Measurements from ENCODE around the gene HOXA13.

DNA sequence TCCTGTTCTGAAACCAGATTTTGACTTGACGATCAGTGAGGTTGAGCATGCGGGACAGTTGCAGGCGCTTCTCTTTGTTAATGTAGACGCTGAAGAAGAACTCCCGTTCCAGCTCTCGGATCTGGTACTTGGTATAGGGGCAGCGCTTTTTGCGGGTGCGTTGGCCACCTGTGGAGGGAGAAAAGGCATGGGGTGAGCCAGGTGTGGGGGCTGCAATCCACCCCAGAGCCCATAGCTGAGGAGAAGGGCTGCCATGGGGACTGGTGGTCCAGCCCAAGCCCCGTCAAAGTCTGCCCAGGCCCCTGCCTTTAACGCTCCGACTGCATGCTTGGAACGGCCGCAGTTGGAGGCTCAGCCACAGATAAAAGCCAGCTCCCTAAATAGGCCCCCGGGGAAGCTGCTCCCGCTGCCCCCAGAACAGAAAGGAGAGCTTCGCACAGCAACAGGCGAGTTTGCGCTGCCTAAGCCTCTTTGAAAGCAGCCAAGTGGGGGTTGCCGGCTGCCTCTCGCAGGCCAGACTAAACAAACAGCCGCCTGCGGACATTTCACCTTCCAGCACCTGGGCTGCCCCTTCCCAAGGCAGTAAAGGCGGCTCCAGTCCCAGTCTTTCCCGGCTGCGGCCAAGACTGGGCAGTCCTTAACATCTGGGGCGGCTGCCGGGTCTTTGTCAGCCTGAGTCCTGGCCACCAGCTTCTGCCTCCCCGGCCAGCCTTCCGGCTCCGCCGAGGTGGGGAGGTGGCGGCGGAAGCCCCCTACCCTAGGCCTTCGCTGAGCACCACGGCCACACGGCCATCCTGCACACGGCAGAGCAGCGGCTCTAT lies 16.8 kb downstream of the HOXA13 start:
- TF ChIP-seq, protein P1, sequence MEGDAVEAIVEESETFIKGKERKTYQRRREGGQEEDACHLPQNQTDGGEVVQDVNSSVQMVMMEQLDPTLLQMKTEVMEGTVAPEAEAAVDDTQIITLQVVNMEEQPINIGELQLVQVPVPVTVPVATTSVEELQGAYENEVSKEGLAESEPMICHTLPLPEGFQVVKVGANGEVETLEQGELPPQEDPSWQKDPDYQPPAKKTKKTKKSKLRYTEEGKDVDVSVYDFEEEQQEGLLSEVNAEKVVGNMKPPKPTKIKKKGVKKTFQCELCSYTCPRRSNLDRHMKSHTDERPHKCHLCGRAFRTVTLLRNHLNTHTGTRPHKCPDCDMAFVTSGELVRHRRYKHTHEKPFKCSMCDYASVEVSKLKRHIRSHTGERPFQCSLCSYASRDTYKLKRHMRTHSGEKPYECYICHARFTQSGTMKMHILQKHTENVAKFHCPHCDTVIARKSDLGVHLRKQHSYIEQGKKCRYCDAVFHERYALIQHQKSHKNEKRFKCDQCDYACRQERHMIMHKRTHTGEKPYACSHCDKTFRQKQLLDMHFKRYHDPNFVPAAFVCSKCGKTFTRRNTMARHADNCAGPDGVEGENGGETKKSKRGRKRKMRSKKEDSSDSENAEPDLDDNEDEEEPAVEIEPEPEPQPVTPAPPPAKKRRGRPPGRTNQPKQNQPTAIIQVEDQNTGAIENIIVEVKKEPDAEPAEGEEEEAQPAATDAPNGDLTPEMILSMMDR (IDR thresholded peaks at IDR 0.05; ENCODE audit: low read length), result no peak
- TF ChIP-seq EZH2 (IDR thresholded peaks at IDR 0.05; ENCODE audit: borderline replicate concordance, low read length), result no peak

Data from OCI-LY1 (cell line).